ENCODE results near the gene DNAH8. TPM values are rescaled to one million over a fixed set of nuclear protein-coding genes. Genes with fewer than 3 reads are reported as not detected.

The DNAH8 gene
- total RNA-seq, 2 experiments from 2014 or later = 0.06 to 0.11 TPM

Other genes starting within 250 kb of the DNAH8 start
- 10 to 100 TPM; 19.1 to 19.8 TPM for gene BTBD9, start 75.4 kb upstream of the DNAH8 start, total RNA-seq
- 10 to 100 TPM; 88.8 to 90.7 TPM for gene GLO1, start 12.2 kb upstream of the DNAH8 start, total RNA-seq

All from activated naive CD8-positive, alpha-beta T cell treated with anti-CD3 and anti-CD28 coated beads, Interleukin-2, amount 10 ng/mL, durations not matched to agents 7 days and 5 days (primary cell).